Nephron progenitor cell (in vitro differentiated cells): ENCODE data around the gene EGFL8.

Source experiments
- DNase-seq: peaks from one replicate; pipeline ENCODE4 v3.0.0; 2021
- H3K27ac Mint-ChIP-seq: 2 replicates; pipeline ENCODE4 v1.8.0; 2021; ENCODE audit warnings: mild to moderate bottlenecking, moderate library complexity, mixed read lengths
- H3K27me3 Mint-ChIP-seq: 2 replicates; pipeline ENCODE4 v1.8.0; 2021; ENCODE audit warnings: mild to moderate bottlenecking, low read depth, mixed read lengths; ENCODE audit not compliant: poor library complexity
- H3K36me3 Mint-ChIP-seq: 2 replicates; pipeline ENCODE4 v1.8.0; 2021; ENCODE audit warnings: low read depth, mixed read lengths
- H3K4me1 Mint-ChIP-seq: 2 replicates; pipeline ENCODE4 v1.8.0; 2021; ENCODE audit warnings: mixed read lengths
- H3K4me3 Mint-ChIP-seq: 2 replicates; pipeline ENCODE4 v1.8.0; 2021; ENCODE audit warnings: mild to moderate bottlenecking, moderate library complexity, mixed read lengths
- H3K9me3 Mint-ChIP-seq: 2 replicates; pipeline ENCODE4 v1.8.0; 2021; ENCODE audit warnings: mild to moderate bottlenecking, moderate library complexity, mixed read lengths
- CTCF ChIP-seq: fragments of 200-600 bp; sonication (generic); IDR thresholded peaks from 2 replicates; pipeline ENCODE4 v1.5.0; 2021; ENCODE audit warnings: antibody characterized with exemption

EGFL8 gene

GRCh38 chr6:32151863-32152768 is 12.3 kb upstream of the EGFL8 start, which contains the start of gene PRRT1:
Gene PRRT1 (minus strand): TSS chr6:32151939. CDS start chr6:32151827, 112 bp downstream.
- TF ChIP-seq CTCF: no peak
- Mint-ChIP-seq H3K27me3 (peaks cover 53% of the 10 kb centered on the region), H3K9me3 (peaks cover 8% of the 10 kb centered on the region), H3K36me3 (peaks cover 12% of the 10 kb centered on the region), H3K27ac (no peak within 1 kb of the TSS), H3K4me3 (peak within 1 kb of the TSS; percentile 95), H3K4me1 (peaks cover 76% of the 10 kb centered on the region)
- DNase-seq: no peak

- peak; percentile 50 for DNase-seq
- Mint-ChIP-seq H3K9me3 (peaks cover 7% of the 10 kb centered on the region), H3K4me3 (peak overlapping the region; percentile 95), H3K36me3 (peaks cover 21% of the 10 kb centered on the region), H3K27me3 (peaks cover 46% of the 10 kb centered on the region), H3K27ac (peak overlapping the region; percentile 94), H3K4me1 (peaks cover 68% of the 10 kb centered on the region)
- TF ChIP-seq CTCF: no peak
Measured at GRCh38 chr6:32152769-32153563, 11.4 kb upstream of the EGFL8 start.

- no peak for TF ChIP-seq CTCF
- peaks cover 37% of the 10 kb centered on the region for H3K27me3 Mint-ChIP-seq
- H3K9me3 Mint-ChIP-seq: no peaks in the 10 kb centered on the region
- peaks cover 22% of the 10 kb centered on the region for H3K36me3 Mint-ChIP-seq
- peak within 1 kb of the TSS; percentile 95 for H3K4me3 Mint-ChIP-seq
- peaks cover 59% of the 10 kb centered on the region for H3K4me1 Mint-ChIP-seq
- H3K27ac Mint-ChIP-seq: peak within 1 kb of the TSS; percentile 98
- DNase-seq: peak; percentile 80
Measured at GRCh38 chr6:32153564-32154513, 10.6 kb upstream of the EGFL8 start, which contains the start of gene PPT2. Gene PPT2 (plus strand): TSS chr6:32154141. CDS start chr6:32154595, 454 bp downstream.

GRCh38 chr6:32154514-32155161 is 9.8 kb upstream of the EGFL8 start:
- Mint-ChIP-seq H3K36me3 (peaks cover 30% of the 10 kb centered on the region), H3K27ac (peak overlapping the region; percentile 98), H3K4me3 (peak overlapping the region; percentile 95), H3K4me1 (peaks cover 56% of the 10 kb centered on the region), H3K9me3 (no peaks in the 10 kb centered on the region), H3K27me3 (peaks cover 31% of the 10 kb centered on the region)
- TF ChIP-seq CTCF: peak; percentile 34
- DNase-seq: peak; percentile 65

- no peak overlapping the region for H3K4me3 Mint-ChIP-seq
Measured at GRCh38 chr6:32156891-32157290, 7.5 kb upstream of the EGFL8 start.

More at GRCh38 chr6:32156891-32157290, 7.5 kb upstream of the EGFL8 start:
- Mint-ChIP-seq H3K27me3 (peaks cover 12% of the 10 kb centered on the region), H3K27ac (no peak overlapping the region), H3K36me3 (peaks cover 39% of the 10 kb centered on the region), H3K9me3 (no peaks in the 10 kb centered on the region), H3K4me1 (peaks cover 35% of the 10 kb centered on the region)
- no peak for TF ChIP-seq CTCF
- DNase-seq: no peak
